Rectal smooth muscle tissue (tissue), 1 donor: Measurements from ENCODE around the gene SLC19A3.
"Not testable (repeated sequence)": the region's sequence is repeated elsewhere in the genome, so short reads cannot be mapped to it uniquely, and the experiment has no call there.

ENCODE experiments used
- H3K27ac ChIP-seq: one replicate; pipeline ENCODE4 v1.7.0; 2013; ENCODE audit warnings: low read depth, low read length, inconsistent platforms
- H3K27me3 ChIP-seq: one replicate; pipeline ENCODE4 v1.7.0; 2013; ENCODE audit warnings: low read length; ENCODE audit not compliant: control insufficient read depth, insufficient read depth
- H3K36me3 ChIP-seq: one replicate; pipeline ENCODE4 v1.7.0; 2013; ENCODE audit warnings: low read length; ENCODE audit not compliant: control insufficient read depth, insufficient read depth
- H3K4me1 ChIP-seq: one replicate; pipeline ENCODE4 v1.7.0; 2013; ENCODE audit warnings: low read length; ENCODE audit not compliant: control insufficient read depth, insufficient read depth
- H3K4me3 ChIP-seq: one replicate; pipeline ENCODE4 v1.7.0; 2013; ENCODE audit warnings: low read length
- H3K9ac ChIP-seq: one replicate; pipeline ENCODE4 v1.7.0; 2013; ENCODE audit warnings: low read length

SLC19A3 gene

DNA sequence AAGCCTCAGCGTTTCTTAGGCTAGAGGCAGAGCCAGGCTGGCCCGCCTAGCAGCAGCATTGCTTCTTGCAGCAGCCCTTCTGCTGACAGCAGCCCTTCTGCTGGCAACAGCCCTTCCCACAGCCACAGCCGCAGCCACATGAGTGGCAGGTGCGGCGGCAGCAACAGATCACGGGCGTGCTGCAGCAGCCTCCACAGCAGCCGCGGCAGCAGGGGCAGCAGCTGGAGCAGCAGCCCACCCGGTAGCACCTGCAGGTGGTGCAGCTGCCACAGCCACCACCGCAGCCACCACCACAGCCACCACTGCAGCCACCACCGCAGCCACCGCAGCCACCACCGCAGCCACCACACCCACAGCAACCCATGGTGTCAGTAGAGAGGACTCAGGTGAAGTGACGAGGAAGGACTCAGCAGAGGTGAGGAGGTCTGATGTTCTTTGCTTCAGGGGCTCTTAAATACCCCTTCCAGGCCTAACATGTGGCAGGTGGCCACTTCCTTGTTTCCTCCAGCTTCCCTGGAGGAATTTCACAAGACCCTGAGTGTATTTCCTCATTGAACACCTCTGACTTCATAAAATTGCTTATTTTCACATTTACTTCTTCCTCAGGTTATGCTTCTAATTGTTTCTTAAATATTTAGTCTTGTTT is 6.7 kb upstream of the SLC19A3 start, which contains the start of gene SCYGR6:
TSS of gene SCYGR6 (minus strand) at position 364 of the 646 bp plus-strand sequence. CDS start at position 364, 0 bp downstream.
- no peak within 1 kb of the TSS for H3K4me3 ChIP-seq
- H3K9ac ChIP-seq: no peak within 1 kb of the TSS
- no peaks in the 10 kb centered on the region for H3K36me3 ChIP-seq
- H3K27ac ChIP-seq: no peak within 1 kb of the TSS
- H3K4me1 ChIP-seq: no peaks in the 10 kb centered on the region
- H3K27me3 ChIP-seq: no peaks in the 10 kb centered on the region

DNA sequence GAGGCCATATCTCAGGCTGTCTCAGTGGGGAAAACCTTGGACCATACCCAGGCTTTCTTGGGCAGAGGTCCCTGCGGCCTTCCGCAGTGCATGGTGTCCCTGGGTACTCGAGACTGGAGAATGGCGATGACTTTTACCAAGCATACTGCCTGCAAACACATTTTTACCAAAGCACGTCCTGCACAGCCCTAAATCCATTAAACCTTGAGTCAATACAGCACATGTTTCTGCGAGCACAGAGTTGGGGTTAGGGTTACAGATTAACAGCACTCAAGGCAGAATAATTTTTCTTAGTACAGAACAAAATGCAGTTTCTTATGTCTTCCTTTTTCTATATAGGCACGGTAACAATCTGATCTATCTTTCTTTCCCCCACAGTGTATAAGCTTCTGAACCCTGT is 5.0 kb upstream of the SLC19A3 start:
- H3K36me3 ChIP-seq, H3K4me3 ChIP-seq, H3K9ac ChIP-seq, H3K27ac ChIP-seq, H3K4me1 ChIP-seq, H3K27me3 ChIP-seq: not testable (repeated sequence)

DNA sequence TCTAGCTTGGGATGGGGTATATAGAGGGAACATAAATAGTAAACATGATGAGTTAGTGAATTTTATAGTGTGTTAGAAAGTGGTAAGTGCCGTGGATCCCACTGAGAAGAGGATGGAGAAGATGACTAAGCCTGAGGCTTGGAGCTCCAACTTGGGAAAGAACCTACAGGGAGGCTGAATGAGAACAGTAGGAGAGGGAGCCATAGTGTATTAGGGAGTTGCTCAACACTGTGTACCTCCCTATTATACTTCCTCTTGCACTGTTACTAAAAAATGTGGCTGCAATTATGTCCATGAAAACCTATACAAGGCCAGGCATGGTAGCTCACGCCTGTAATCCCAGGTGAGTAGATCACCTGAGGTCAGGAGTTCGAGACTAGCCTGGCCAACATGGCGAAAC is 2.9 kb upstream of the SLC19A3 start:
- Histone ChIP-seq H3K4me3 (no peak overlapping the region), H3K36me3 (no peaks in the 10 kb centered on the region), H3K4me1 (peaks cover 2% of the 10 kb centered on the region), H3K27me3 (no peaks in the 10 kb centered on the region), H3K27ac (no peak overlapping the region), H3K9ac (no peak overlapping the region)

DNA sequence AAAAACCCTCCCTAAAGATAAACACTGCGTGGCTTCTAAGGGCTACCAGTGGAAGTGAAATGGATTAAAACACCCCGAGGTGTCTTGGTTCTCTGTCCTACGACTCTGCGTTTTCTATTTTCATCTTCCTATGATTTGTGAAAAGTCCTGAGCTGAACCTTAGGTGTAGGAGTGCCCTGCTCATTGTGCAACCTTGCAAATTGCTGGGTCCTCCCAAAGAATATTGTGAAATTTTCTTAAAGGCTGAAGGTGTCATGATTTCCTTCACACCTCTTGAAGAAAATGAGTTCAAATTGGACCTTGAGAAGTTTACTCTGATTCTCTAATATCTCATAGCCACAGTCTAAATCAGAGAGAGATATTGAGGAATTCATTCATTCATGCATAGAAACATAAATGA is 1.8 kb upstream of the SLC19A3 start:
- Histone ChIP-seq H3K27ac (no peak overlapping the region), H3K4me1 (peaks cover 2% of the 10 kb centered on the region), H3K9ac (no peak overlapping the region)

DNA sequence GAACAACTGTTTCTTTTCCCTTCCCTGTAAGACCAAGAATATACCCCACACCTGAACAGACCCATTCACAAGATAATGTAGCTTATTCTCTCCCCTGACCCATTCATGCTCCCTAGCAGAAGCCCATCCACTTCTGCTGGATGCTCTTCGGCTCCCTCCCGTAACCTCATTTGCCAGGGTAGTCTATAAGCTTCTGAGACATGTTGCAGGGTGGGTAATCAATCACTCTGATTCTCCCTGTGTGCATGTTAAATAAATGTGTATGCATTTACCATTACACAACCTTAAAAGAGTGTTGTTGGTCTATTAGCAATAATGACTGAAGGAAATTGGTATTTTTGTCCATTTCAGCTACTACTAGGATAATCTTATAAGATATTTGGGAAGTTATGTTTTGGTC is 1.3 kb downstream of the SLC19A3 start:
- H3K9ac ChIP-seq: no peak overlapping the region
- peak overlapping the region; percentile 41 for H3K4me3 ChIP-seq
- no peak overlapping the region for H3K27ac ChIP-seq
- H3K36me3 ChIP-seq: no peaks in the 10 kb centered on the region
- H3K4me1 ChIP-seq: peaks cover 2% of the 10 kb centered on the region
- H3K27me3 ChIP-seq: no peaks in the 10 kb centered on the region

More for the DNA sequence above, 1.8 kb upstream of the SLC19A3 start:
- no peak overlapping the region for H3K4me3 ChIP-seq
- no peaks in the 10 kb centered on the region for H3K27me3 ChIP-seq
- H3K36me3 ChIP-seq: no peaks in the 10 kb centered on the region

GRCh38 chr2:227713291-227713690 is 4.5 kb downstream of the SLC19A3 start:
- Histone ChIP-seq H3K4me1 (peaks cover 2% of the 10 kb centered on the region), H3K4me3 (no peak overlapping the region), H3K27me3 (no peaks in the 10 kb centered on the region), H3K9ac (no peak overlapping the region), H3K27ac (no peak overlapping the region), H3K36me3 (no peaks in the 10 kb centered on the region)

GRCh38 chr2:227710986-227711385 is 6.8 kb downstream of the SLC19A3 start:
- Histone ChIP-seq H3K4me1 (no peaks in the 10 kb centered on the region), H3K27ac (no peak overlapping the region), H3K27me3 (no peaks in the 10 kb centered on the region), H3K4me3 (no peak overlapping the region), H3K36me3 (no peaks in the 10 kb centered on the region), H3K9ac (no peak overlapping the region)

GRCh38 chr2:227707390-227707789 is 10.4 kb downstream of the SLC19A3 start:
- H3K9ac ChIP-seq: no peak overlapping the region
- H3K27me3 ChIP-seq: no peaks in the 10 kb centered on the region
- H3K27ac ChIP-seq: no peak overlapping the region
- H3K4me1 ChIP-seq: no peaks in the 10 kb centered on the region
- H3K36me3 ChIP-seq: no peaks in the 10 kb centered on the region
- no peak overlapping the region for H3K4me3 ChIP-seq

- H3K4me3 ChIP-seq: no peak overlapping the region
- no peak overlapping the region for H3K9ac ChIP-seq
- H3K27ac ChIP-seq: no peak overlapping the region
- no peaks in the 10 kb centered on the region for H3K27me3 ChIP-seq
- no peaks in the 10 kb centered on the region for H3K4me1 ChIP-seq
- H3K36me3 ChIP-seq: no peaks in the 10 kb centered on the region
Measured at GRCh38 chr2:227706859-227707258, 11.0 kb downstream of the SLC19A3 start.

GRCh38 chr2:227703961-227704360 is 13.9 kb downstream of the SLC19A3 start:
- no peak overlapping the region for H3K9ac ChIP-seq
- H3K4me3 ChIP-seq: no peak overlapping the region
- no peak overlapping the region for H3K27ac ChIP-seq
- no peaks in the 10 kb centered on the region for H3K27me3 ChIP-seq
- no peaks in the 10 kb centered on the region for H3K36me3 ChIP-seq
- no peaks in the 10 kb centered on the region for H3K4me1 ChIP-seq

DNA sequence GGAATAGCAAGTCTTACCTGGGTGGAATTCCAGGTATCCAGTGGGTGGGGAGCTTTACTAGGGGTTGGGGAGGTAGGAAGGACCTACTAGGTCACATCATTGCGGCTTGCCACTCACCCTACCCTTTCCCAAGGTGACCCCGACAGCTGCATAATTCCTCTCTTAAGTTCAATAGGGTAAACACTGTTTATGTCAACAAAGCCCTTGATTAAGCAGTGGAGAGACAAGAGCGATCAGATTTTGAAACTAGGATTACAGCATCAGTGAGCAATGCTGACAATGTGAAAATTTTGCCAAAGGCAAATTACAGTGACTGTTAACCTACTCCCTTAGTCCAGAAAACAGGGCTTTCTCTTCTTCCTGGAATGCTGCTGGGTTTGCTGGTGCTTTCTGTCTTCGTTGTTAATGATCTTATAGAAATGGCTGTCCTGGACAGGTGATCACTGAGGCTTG is 14.5 kb downstream of the SLC19A3 start:
- H3K4me3 ChIP-seq: no peak overlapping the region
- no peak overlapping the region for H3K9ac ChIP-seq
- H3K4me1 ChIP-seq: no peaks in the 10 kb centered on the region
- no peak overlapping the region for H3K27ac ChIP-seq
- no peaks in the 10 kb centered on the region for H3K27me3 ChIP-seq
- H3K36me3 ChIP-seq: no peaks in the 10 kb centered on the region

DNA sequence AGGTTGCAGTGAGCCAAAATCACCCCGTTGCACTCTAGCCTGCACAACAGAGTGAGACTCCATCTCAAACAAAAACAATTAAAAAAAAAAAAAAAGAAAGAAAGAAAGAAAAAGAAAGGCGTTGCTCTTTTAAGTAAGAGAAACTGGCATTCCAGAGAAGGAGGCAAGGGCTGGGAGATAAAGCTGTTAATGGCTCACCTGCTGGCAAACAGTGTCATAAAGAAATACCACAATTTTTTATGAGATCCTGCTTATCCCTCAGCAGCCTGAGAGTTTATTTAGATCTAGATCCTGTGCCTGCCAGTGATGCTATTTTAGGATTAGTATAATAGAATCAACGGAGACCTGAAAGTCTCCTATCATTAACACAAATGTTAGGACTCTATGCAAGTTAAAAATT is 16.3 kb downstream of the SLC19A3 start:
- Histone ChIP-seq H3K4me1 (no peaks in the 10 kb centered on the region), H3K27ac (no peak overlapping the region), H3K4me3 (no peak overlapping the region), H3K36me3 (no peaks in the 10 kb centered on the region), H3K27me3 (no peaks in the 10 kb centered on the region), H3K9ac (no peak overlapping the region)

DNA sequence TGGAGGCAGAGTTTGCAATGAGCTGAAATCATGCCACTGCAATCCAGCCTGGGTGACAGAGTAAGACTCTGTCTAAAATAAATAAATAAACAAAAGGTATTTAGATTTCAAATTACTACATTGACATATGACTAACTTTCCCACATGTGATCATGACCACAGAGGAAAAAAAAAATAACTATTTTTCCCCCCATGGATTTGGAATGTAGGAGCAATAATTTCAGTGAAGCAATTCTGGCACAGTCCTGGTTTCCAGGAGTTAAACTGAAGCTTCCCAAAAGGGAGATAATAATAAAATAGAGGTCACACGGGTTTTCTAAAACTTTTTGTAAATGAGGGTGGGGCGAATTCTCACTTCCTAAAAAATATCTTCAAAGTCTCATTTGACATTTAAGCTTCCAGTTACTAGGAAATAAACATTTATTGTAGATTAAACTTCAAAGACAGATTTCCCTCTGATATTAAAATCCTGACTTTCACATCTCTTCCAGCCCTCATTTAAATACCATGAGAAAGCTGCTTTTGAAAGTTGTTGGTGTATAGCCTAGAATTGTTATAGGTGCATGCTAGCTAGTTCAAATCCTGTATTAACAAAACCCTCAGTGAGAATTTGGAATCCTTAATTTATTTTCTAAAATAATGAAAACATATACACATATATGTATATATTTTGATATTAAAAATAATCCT is 20.7 kb downstream of the SLC19A3 start:
- Histone ChIP-seq H3K4me1 (no peaks in the 10 kb centered on the region), H3K9ac (no peak overlapping the region), H3K36me3 (no peaks in the 10 kb centered on the region)

More for the DNA sequence above, 20.7 kb downstream of the SLC19A3 start:
- H3K4me3 ChIP-seq: no peak overlapping the region
- no peaks in the 10 kb centered on the region for H3K27me3 ChIP-seq
- H3K27ac ChIP-seq: no peak overlapping the region
